Ramos (cell line): Measurements from ENCODE around the gene CCDC38.

ENCODE experiments used
- in situ Hi-C: fragments of 300-500 bp; cut with MboI; formaldehyde crosslinking; loops from one replicate; pipeline ENCODE4 v1.14.3; 2022; ENCODE audit warnings: low sequenced_read_pairs; ENCODE audit not compliant: unreplicated experiment

CCDC38 gene

GRCh38 chr12:95963096-95963495 is 20.7 kb upstream of the CCDC38 start:
- in situ Hi-C loops = no loop called here

DNA sequence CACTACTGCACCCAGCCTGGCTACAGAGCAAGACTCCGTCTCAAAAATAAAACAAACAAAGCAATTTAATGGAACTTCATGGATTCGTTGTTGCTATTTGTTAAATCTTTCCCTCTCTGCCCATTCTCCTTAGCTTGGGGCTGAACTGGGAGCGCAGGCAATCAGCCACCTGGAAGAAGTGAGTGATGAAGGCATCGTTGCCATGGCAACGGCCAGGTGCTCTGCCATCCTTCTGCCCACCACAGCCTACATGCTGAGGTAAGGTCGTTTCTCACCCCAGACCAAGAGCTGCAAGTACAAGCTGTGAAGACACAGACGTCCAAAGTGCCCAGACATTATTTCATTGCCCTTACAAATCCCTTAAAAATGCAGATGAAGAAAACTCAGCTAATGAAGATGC is 19.8 kb upstream of the CCDC38 start:
- in situ Hi-C loops = no loop called here

- in situ Hi-C loops = no loop called here
These were observed 17.8 kb upstream of the CCDC38 start for GRCh38 chr12:95960241-95960640.

- in situ Hi-C loops = no loop called here
These were observed 16.7 kb upstream of the CCDC38 start for GRCh38 chr12:95959107-95959506.

- in situ Hi-C loops = no loop called here
These were observed 14.2 kb upstream of the CCDC38 start for GRCh38 chr12:95956557-95957145.

GRCh38 chr12:95955549-95956159 is 13.2 kb upstream of the CCDC38 start:
- in situ Hi-C loops = no loop called here

DNA sequence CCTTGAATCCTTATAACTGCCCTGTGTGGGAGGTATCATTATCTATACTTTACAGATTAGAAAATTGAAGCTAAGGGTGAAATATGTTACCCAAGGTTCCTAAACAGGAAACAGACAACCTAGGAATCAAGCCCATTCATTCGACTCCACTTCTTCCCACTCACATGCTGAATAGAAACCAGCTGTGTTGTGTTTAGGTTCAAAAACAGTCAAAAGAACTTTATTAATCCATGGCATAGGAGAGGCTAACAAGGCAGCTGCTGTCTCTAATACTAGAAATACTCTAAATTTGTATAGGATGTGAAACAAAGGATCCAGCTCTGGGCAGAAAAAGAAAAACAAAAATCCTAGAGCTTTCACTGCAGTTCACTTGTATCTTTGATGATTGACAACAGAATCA is 10.6 kb upstream of the CCDC38 start:
- in situ Hi-C loops = no loop called here

GRCh38 chr12:95951515-95951914 is 9.1 kb upstream of the CCDC38 start:
- in situ Hi-C loops = no loop called here

DNA sequence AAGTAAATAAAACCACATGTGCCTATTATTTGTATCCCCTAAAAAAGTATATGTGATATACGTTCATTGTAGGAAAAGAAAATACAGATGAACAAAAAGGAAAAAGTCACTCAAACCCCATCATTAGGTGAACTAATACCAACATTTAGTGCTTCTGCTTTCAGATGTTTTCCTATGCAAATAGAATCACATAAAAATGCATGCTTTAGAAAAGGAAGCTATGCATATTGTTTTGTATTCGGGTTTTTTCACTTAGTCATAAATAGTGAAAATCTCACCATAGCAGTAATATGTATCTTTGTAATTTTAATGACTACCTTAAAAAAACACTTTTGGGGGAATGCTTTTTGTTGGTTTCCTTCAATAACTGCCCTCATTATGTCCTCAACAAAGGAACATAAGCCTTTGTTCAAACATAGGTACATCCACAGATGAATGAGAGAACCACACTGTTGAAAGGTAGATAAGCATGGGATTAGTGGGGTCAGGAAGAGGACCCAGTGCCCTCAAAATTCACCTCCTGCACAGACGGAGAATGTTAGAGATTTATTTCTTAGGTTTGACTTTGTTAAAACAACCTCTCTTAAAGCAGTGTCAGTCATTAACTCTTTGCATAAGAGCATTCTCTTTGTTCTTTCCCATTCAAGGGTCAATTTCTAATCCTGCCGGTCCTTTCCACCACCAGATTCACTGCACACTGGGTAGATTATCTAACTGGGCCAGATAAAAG is 7.2 kb upstream of the CCDC38 start:
- in situ Hi-C loops = no loop called here

- in situ Hi-C loops = no loop called here
These were observed 1.8 kb upstream of the CCDC38 start for GRCh38 chr12:95944108-95944704.

DNA sequence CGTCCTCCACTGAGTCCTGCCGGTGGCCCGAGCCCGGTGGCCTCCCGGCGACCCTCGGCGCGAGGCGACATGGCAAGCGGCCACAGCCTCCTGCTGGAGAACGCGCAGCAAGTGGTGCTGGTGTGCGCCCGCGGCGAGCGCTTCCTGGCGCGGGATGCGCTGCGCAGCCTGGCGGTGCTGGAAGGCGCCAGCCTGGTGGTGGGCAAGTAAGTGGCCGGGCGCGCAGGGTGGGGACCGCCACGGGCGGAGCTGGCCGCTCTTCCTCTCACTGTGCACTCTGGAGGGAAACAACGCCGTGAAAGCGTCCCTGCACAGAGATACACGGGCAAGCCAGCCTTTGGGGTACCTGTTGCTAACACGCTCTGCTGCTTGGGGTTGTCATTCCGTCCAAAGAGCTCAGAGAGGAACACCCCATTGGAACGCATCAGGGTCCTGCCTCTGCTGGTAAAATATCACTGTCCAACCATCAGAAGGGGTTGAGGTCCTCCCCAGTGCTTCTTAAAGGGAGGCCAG is 972 bp upstream of the CCDC38 start, which contains the start of gene AMDHD1:
Gene AMDHD1 (plus strand): TSS at position 2 of the 513 bp plus-strand sequence. CDS start 68 bp downstream, at position 70.
- in situ Hi-C loops = no loop called here

- in situ Hi-C loops = no loop called here
These were observed 302 bp downstream of the CCDC38 start for GRCh38 chr12:95942101-95942523.

DNA sequence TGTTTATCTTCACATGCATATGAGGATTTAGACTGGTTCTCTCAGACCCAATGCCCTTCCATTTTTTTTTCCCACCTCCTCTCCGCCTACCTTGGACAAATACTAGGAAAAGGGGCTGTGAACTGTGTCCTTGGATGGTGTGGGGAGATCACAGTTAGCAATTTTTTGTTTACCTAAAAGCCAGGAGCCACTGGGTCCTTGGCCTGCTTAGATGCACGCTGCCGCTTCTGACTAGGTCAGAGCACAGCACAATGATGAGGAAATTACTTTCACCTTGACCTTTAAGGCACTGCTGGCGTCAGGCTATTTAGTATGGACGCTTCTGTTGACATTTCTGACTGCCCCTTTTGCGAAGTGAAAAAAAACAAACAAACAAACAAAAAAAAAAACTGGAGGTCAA is 1.9 kb downstream of the CCDC38 start:
- in situ Hi-C loops = no loop called here

DNA sequence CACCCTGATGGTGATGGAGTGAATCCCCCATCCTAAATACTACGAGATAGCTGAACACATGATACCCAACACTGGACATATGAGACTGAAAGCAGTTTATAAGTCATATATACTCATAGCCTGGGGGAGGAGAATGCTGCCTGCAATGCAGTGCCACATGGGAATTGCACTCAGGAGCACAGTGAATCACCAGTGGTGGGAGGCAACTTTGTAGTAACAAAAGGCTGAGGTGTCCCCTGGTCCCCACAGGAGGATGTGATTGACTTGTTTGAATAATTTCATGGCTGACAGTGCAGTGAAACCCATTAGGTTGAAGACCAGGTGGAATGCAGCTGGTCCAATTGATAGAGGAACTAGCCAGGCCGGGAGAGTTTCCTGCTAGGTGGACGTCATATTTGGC is 20.2 kb downstream of the CCDC38 start:
- in situ Hi-C loops = no loop called here

DNA sequence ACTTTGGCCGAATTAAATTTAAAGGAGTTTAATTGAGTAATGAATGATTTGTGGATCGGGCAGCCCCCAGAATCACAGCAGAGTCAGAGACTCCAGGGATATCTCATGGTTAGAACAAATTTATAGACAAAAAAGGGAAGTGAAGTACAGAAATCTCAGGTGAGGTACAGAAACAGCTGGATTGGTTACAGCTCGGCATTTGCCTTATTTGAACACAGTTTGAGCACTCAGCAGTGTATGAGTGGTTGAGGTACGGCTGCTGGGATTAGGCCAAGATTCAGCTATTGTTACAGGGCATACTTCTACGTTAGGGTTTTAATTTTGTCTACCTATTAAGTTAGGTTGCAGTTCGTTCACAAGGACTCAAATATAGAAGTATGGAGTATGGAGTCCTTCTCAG is 23.3 kb downstream of the CCDC38 start:
- in situ Hi-C loops = no loop called here

DNA sequence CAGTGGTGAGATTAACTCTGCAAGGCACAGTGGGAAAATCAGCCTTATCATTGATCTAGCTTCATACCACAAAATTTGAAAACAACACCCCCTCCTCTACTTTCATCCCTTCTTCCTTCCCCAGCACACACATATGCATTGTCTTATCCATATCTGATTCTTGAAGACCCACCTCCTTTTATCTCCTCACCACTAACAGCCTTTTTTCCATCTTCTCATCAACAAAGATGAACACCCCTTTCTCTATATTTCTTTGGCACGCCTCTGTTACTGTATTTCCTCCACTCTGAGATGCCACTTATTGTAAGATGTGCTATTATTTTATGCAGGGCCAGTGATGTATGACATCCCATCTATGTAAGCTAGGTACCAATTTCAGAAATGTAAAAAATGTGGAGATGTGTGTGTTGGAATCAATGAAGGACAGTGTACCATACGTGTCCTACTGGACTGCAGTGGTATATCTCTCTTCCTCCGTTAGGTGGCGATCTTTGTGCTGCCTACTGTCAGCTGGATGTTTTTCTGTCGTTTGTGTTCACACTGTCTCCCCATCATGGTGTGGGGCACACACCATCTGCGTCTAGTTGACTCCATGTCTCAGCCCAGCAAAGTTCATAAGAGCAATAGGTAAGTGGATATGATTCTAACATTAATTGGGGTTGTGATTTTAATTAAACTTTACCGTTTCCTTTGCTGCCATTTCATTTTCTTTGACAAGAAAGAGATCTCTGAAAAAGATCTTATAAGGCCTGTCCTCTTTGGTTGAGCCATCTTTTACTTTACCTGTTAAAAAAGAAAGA is 24.0 kb downstream of the CCDC38 start:
- in situ Hi-C loops = no loop called here

DNA sequence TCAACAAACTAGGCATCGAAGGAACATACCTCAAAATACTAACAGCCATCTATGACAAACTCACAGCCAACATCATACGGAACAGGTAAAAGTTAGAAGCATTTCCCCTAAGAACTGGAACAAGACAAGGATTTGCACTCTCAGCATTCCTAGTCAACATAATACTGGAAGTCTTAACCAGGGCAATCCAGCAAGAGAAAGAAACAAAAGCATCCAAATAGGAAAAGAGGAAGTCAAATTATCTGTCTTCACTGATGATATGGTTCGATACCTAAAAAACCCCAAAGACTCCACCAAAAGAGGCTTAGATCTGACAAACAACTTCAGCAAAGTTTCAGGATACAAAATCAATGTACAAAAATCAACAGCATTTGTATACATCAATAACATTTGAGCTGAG is 32.5 kb downstream of the CCDC38 start:
- in situ Hi-C loops = no loop called here

DNA sequence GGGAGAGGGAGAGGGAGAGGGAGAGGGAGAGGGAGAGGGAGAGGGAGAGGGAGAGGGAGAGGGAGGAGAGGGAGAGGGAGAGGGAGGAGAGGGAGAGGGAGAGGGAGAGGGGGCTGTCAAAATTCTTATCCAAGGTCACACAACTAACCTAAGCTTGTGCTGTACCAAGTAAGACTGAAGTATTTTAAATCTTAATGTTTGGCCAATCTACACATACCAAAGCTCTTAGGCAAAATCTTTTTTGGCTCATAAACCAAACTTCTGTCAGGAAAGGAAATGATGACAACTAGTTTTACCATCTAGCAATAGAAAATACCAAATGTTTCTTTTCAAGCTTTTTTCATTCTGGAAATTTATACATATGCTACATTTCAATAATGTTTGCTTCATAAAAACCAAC is 33.8 kb downstream of the CCDC38 start:
- in situ Hi-C loops = no loop called here

GRCh38 chr12:95898081-95898480 is 44.3 kb downstream of the CCDC38 start:
- in situ Hi-C loops = no loop called here

GRCh38 chr12:95896846-95897245 is 45.6 kb downstream of the CCDC38 start:
- in situ Hi-C loops = no loop called here
